H1 (cell line): ENCODE data around the gene PTPRG. TPM values are rescaled to one million over a fixed set of nuclear protein-coding genes. Genes with fewer than 3 reads are reported as not detected.

ENCODE experiments used
- CTCF ChIA-PET: fragments of 300-600 bp; sonication (Branson Sonifier 250); formaldehyde crosslinking; loops from one replicate; lab custom pipeline; 2021; ENCODE audit not compliant: partially characterized antibody; lab: Charles Lee
- POLR2A ChIA-PET: fragments of 300-600 bp; sonication (Branson Sonifier 250); formaldehyde crosslinking; loops from one replicate; lab custom pipeline; 2021; ENCODE audit warnings: inconsistent platforms; ENCODE audit not compliant: partially characterized antibody; lab: Charles Lee
- DNase-seq, 2 experiments: peaks; one replicate each; pipeline versions ENCODE4 v3.0.0 to v3.0.0-alpha.2; 2010 to 2022; ENCODE audit warnings: low spot score in 2 of 2, low read depth in 1 of 2, mixed read lengths in 1 of 2
- FAIRE-seq: peaks from 2 replicates; lab custom pipeline; 2011; peaks lifted over from hg19 to GRCh38; lab: Jason Lieb, UNC
- H2AFZ ChIP-seq: 2 replicates; pipeline ENCODE4 v1.8.1; 2012; ENCODE audit warnings: low read length, inconsistent platforms
- H2AK5ac ChIP-seq: 2 replicates; pipeline ENCODE4 v1.6.1; 2013; ENCODE audit warnings: low read depth, low read length
- H2BK120ac ChIP-seq: replicated peaks from 2 replicates; pipeline ENCODE3; 2013; ENCODE audit warnings: low read depth, low read length, inconsistent platforms
- H2BK12ac ChIP-seq: 2 replicates; pipeline ENCODE4 v1.6.1; 2013; ENCODE audit warnings: low read depth, low read length
- H2BK15ac ChIP-seq: 2 replicates; pipeline ENCODE4 v1.6.1; 2013; ENCODE audit warnings: low read length
- H2BK20ac ChIP-seq: 2 replicates; pipeline ENCODE4 v1.6.1; 2013; ENCODE audit warnings: low read length
- H2BK5ac ChIP-seq: 2 replicates; pipeline ENCODE4 v1.6.1; 2013; ENCODE audit warnings: low read depth, low read length
- H3K14ac ChIP-seq: 2 replicates; pipeline ENCODE4 v1.6.1; 2013; ENCODE audit warnings: inconsistent platforms; ENCODE audit not compliant: insufficient read length
- H3K18ac ChIP-seq: 2 replicates; pipeline ENCODE4 v1.6.1; 2013; ENCODE audit warnings: low read length; ENCODE audit errors: extremely low read depth
- H3K23ac ChIP-seq: 2 replicates; pipeline ENCODE4 v1.6.1; 2013; ENCODE audit warnings: inconsistent platforms; ENCODE audit not compliant: insufficient read length
- H3K23me2 ChIP-seq: 2 replicates; pipeline ENCODE4 v1.6.1; 2013; ENCODE audit warnings: low read depth, low read length
- H3K27ac ChIP-seq: 2 replicates; pipeline ENCODE4 v1.6.1; 2011; ENCODE audit warnings: low read depth, low read length, inconsistent platforms
- H3K27me3 ChIP-seq, 4 experiments: replicated peaks in 1 of 4; 1 replicate in 1 of 4; 2 replicates in 3 of 4; pipeline versions ENCODE4 v1.6.1 to v1.8.1; 2011 to 2013; ENCODE audit warnings: low read length in 3 of 4, mild to moderate bottlenecking in 3 of 4, inconsistent platforms in 2 of 4, mixed read lengths in 2 of 4, moderate library complexity in 1 of 4; ENCODE audit not compliant: control insufficient read depth in 3 of 4, insufficient read depth in 3 of 4; ENCODE audit errors: extremely low read depth in 1 of 4
- H3K36me3 ChIP-seq, 4 experiments: 2 replicates each; pipeline versions ENCODE4 v1.6.1 to v1.8.1; 2011 to 2013; ENCODE audit warnings: mild to moderate bottlenecking in 4 of 4, low read length in 3 of 4, moderate library complexity in 2 of 4, control low read depth in 1 of 4, inconsistent platforms in 1 of 4; ENCODE audit not compliant: insufficient read depth in 4 of 4, control insufficient read depth in 2 of 4
- H3K4ac ChIP-seq: replicated peaks from 2 replicates; pipeline ENCODE3; 2013; ENCODE audit warnings: low read length, low read depth, mixed read lengths, inconsistent platforms; ENCODE audit not compliant: insufficient read length
- H3K4me1 ChIP-seq, 4 experiments: replicated peaks in 1 of 4; 1 replicate in 1 of 4; 2 replicates in 3 of 4; pipeline versions ENCODE4 v1.6.1 to v1.8.1; 2011 to 2013; ENCODE audit warnings: low read length in 3 of 4, inconsistent platforms in 2 of 4, mixed read lengths in 1 of 4; ENCODE audit not compliant: insufficient read depth in 4 of 4, control insufficient read depth in 3 of 4
- H3K4me2 ChIP-seq, 2 experiments: 2 replicates each; pipeline versions ENCODE4 v1.6.1 to v1.8.1; 2011 to 2013; ENCODE audit warnings: low read depth in 2 of 2, low read length in 2 of 2, control low read depth in 1 of 2, inconsistent platforms in 1 of 2, mild to moderate bottlenecking in 1 of 2; ENCODE audit not compliant: insufficient read depth in 1 of 2
- H3K4me3 ChIP-seq, 4 experiments: fragments of 200-600, 300-600 bp in 1 of 4; sonication (generic), shearing (Covaris generic), sonication (Bioruptor Twin) in 1 of 4; 2 replicates each; pipeline versions ENCODE4 v1.5.1 to v1.8.1; 2011 to 2016; ENCODE audit warnings: low read length in 4 of 4, low read depth in 3 of 4, control low read depth in 2 of 4, inconsistent platforms in 2 of 4, mild to moderate bottlenecking in 2 of 4, mixed read lengths in 1 of 4, moderate library complexity in 1 of 4; ENCODE audit not compliant: insufficient read depth in 2 of 4; ENCODE audit errors: extremely low read depth in 1 of 4
- H3K56ac ChIP-seq: replicated peaks from 2 replicates; pipeline ENCODE3; 2013; ENCODE audit warnings: low read depth, mild to moderate bottlenecking, mixed read lengths, low read length, inconsistent platforms; ENCODE audit not compliant: insufficient read length
- H3K79me1 ChIP-seq: 2 replicates; pipeline ENCODE4 v1.6.1; 2013; ENCODE audit warnings: low read depth, low read length, control low read depth
- H3K79me2 ChIP-seq, 2 experiments: 2 replicates each; pipeline versions ENCODE4 v1.6.1 to v1.8.1; 2012 to 2013; ENCODE audit warnings: low read length in 2 of 2, mild to moderate bottlenecking in 2 of 2, inconsistent platforms in 1 of 2; ENCODE audit not compliant: insufficient read depth in 2 of 2, control insufficient read depth in 1 of 2
- H3K9ac ChIP-seq, 4 experiments: replicated peaks in 1 of 4; 1 replicate in 1 of 4; 2 replicates in 3 of 4; pipeline versions ENCODE4 v1.6.1 to v1.8.1; 2011 to 2013; ENCODE audit warnings: low read depth in 3 of 4, low read length in 3 of 4, control low read depth in 2 of 4, mild to moderate bottlenecking in 2 of 4, moderate library complexity in 2 of 4, inconsistent platforms in 1 of 4; ENCODE audit errors: extremely low read depth in 1 of 4
- H3K9me3 ChIP-seq, 2 experiments: 2 replicates each; pipeline versions ENCODE4 v1.6.1 to v1.8.1; 2012 to 2013; ENCODE audit warnings: mild to moderate bottlenecking in 2 of 2, moderate library complexity in 2 of 2, control low read depth in 1 of 2, inconsistent platforms in 1 of 2, low read depth in 1 of 2, low read length in 1 of 2, mixed read lengths in 1 of 2; ENCODE audit not compliant: insufficient read depth in 2 of 2
- H4K20me1 ChIP-seq, 2 experiments: replicated peaks in 1 of 2; 2 replicates each; pipeline versions ENCODE3 to v1.8.1; 2011 to 2013; ENCODE audit warnings: inconsistent platforms in 2 of 2, low read length in 2 of 2, mild to moderate bottlenecking in 1 of 2; ENCODE audit not compliant: insufficient read depth in 2 of 2, control insufficient read depth in 1 of 2
- H4K5ac ChIP-seq: 2 replicates; pipeline ENCODE4 v1.6.1; 2013; ENCODE audit warnings: low read length, low read depth, mixed read lengths, inconsistent platforms; ENCODE audit not compliant: insufficient read length
- H4K8ac ChIP-seq: 2 replicates; pipeline ENCODE4 v1.8.0; 2013; ENCODE audit warnings: mild to moderate bottlenecking, moderate library complexity, low read length, inconsistent platforms; ENCODE audit not compliant: insufficient read depth; ENCODE audit errors: extremely low read depth
- H4K91ac ChIP-seq: replicated peaks from 2 replicates; pipeline ENCODE3; 2013; ENCODE audit warnings: low read length, mixed read lengths, inconsistent platforms; ENCODE audit not compliant: insufficient read length
- ATF3 ChIP-seq: IDR thresholded peaks from 2 replicates; pipeline ENCODE4 v1.6.1; 2011; ENCODE audit warnings: low read depth, mild to moderate bottlenecking, low read length; ENCODE audit not compliant: insufficient read depth
- CBX5 ChIP-seq: fragments of 300-800, 300-1000 bp; sonication (generic); IDR thresholded peaks from 2 replicates; pipeline ENCODE4 v1.7.1; 2016; ENCODE audit warnings: antibody characterized with exemption, low read length, low read depth
- CEBPB ChIP-seq: IDR thresholded peaks from 2 replicates; pipeline ENCODE4 v1.6.1; 2012; ENCODE audit warnings: low read depth, low read length
- POLR2A ChIP-seq, 2 experiments: IDR thresholded peaks; 1 replicate in 1 of 2; 2 replicates in 1 of 2; pipeline ENCODE4 v1.6.1; 2011; ENCODE audit warnings: low read depth in 2 of 2, low read length in 2 of 2, mild to moderate bottlenecking in 2 of 2; ENCODE audit errors: control extremely low read depth in 1 of 2
- POU5F1 ChIP-seq: IDR thresholded peaks from 2 replicates; pipeline ENCODE4 v1.6.1; 2011; ENCODE audit warnings: low read depth, mild to moderate bottlenecking, low read length, moderate library complexity
- RAD21 ChIP-seq, 2 experiments: IDR thresholded peaks in 1 of 2; conservative IDR thresholded peaks in 1 of 2; 2 replicates each; pipeline ENCODE4 v1.6.1; 2011; ENCODE audit warnings: low read depth in 2 of 2, low read length in 2 of 2, improper control_type of control experiment in 1 of 2, inconsistent platforms in 1 of 2, mild to moderate bottlenecking in 1 of 2, moderate library complexity in 1 of 2
- RBBP5 ChIP-seq: IDR thresholded peaks from 2 replicates; pipeline ENCODE4 v1.7.1; 2012; ENCODE audit warnings: low read depth, mild to moderate bottlenecking, inconsistent platforms, low read length, moderate library complexity, borderline replicate concordance
- WGBS, 2 experiments: shearing (Covaris generic) in 1 of 2; methylation state at CpG; one replicate each; pipeline versions ENCODE4 v1.1.6 to v1.1.7; 2013 to 2015; ENCODE audit warnings: low lambda C conversion rate in 2 of 2, mixed read lengths in 2 of 2, inconsistent platforms in 1 of 2, low coverage in 1 of 2, missing lambda C conversion rate in 1 of 2; ENCODE audit not compliant: insufficient replicate concordance in 2 of 2, insufficient coverage in 1 of 2, insufficient read length in 1 of 2; ENCODE audit errors: extremely low coverage in 1 of 2, missing lambda C conversion rate in 1 of 2; 5-methylcytosine and 5-hydroxymethylcytosine counted together
- polyA plus RNA-seq, 7 experiments: library from polyadenylated mRNA; depleted of rRNA in 3 of 7; stranded (reverse) in 5 of 7; unstranded in 2 of 7; fragments of >200 nt in 5 of 7; fragments of 200-250 nt in 2 of 7; gene quantifications; 1 replicate in 5 of 7; 2 replicates in 1 of 7; 4 replicates in 1 of 7; pipeline versions ENCODE4 v1.2.1 to v1.2.3, GENCODE V29; 2011 to 2013; ENCODE audit warnings: missing spikeins in 2 of 7, mixed read lengths in 2 of 7
- total RNA-seq: library from RNA; stranded (reverse); fragmentation: NEBNext Ultra II Directional; extraction: Animal tissue kit (Norgen Biotek cat#: 25700); gene quantifications from 2 replicates; pipeline ENCODE4 v1.2.1, GENCODE V29; 2021
- TF ChIP-seq, protein P1 (sequence below), 3 experiments: IDR thresholded peaks; 1 replicate in 2 of 3; 2 replicates in 1 of 3; pipeline versions ENCODE4 v1.5.1 to v1.6.1; 2011; ENCODE audit warnings: low read length in 3 of 3, mild to moderate bottlenecking in 3 of 3, inconsistent platforms in 2 of 3, low read depth in 1 of 3, moderate library complexity in 1 of 3; ENCODE audit not compliant: insufficient read depth in 1 of 3; ENCODE audit errors: control extremely low read depth in 1 of 3

The PTPRG gene
- total and polyA plus RNA-seq, 2 of the 8 experiments (the other 6 are each of a cell fraction or from before 2014, with no cell fraction given): 23.3 to 96.2 TPM

DNA sequence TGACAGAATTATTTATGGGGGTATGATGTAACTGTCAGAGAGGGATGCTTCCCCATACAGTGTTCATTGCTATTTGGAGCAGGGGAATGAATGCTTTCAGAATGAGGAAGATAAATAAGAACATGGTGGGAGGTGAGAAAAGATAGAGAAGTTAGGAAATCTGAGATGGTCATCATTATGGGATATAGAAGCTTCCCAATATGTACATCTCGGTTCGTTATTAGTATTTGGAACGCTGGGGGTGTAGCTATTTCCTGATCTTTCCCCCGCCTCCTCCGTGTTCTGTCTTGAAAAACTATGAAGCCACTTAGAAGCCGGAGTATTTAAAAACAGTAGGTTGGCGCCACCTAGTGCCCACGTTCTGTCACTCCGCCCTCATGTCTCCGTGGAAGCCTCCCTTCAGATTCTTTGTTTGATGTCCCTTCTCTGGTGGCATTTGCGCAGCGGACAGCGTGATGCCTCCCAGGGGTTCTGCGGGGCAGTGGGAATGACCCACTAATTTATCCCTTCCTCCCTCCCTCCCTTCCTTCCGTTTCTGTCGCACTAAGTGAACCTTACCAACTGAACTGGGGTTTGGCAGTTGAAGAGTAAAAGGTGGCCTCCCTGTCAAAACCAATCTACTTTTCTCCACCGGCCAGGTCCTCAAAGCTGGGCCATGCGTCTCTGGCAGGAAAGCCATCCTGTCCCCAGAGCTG is 627.5 kb downstream of the PTPRG start:
- TF ChIP-seq CEBPB (no peak), RBBP5 (no peak), CBX5 (no peak), POLR2A (IDR thresholded peaks at IDR 0.05; ENCODE audit: control extremely low read depth in 1 of 2, low read depth in 2 of 2, low read length in 2 of 2) (no peak), RAD21 (IDR thresholded peaks at IDR 0.05 in 1 of 2, conservative IDR thresholded peaks at IDR 0.05 in 1 of 2; ENCODE audit: low read depth in 2 of 2, low read length in 2 of 2) (peak; percentile 85 to 90), ATF3 (no peak), POU5F1 (no peak)
- TF ChIP-seq, protein P1, sequence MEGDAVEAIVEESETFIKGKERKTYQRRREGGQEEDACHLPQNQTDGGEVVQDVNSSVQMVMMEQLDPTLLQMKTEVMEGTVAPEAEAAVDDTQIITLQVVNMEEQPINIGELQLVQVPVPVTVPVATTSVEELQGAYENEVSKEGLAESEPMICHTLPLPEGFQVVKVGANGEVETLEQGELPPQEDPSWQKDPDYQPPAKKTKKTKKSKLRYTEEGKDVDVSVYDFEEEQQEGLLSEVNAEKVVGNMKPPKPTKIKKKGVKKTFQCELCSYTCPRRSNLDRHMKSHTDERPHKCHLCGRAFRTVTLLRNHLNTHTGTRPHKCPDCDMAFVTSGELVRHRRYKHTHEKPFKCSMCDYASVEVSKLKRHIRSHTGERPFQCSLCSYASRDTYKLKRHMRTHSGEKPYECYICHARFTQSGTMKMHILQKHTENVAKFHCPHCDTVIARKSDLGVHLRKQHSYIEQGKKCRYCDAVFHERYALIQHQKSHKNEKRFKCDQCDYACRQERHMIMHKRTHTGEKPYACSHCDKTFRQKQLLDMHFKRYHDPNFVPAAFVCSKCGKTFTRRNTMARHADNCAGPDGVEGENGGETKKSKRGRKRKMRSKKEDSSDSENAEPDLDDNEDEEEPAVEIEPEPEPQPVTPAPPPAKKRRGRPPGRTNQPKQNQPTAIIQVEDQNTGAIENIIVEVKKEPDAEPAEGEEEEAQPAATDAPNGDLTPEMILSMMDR (IDR thresholded peaks at IDR 0.05; ENCODE audit: control extremely low read depth in 1 of 3, insufficient read depth in 1 of 3, low read depth in 1 of 3, low read length in 3 of 3): peak; percentile 73 to 84 (median 75)

More for the DNA sequence above, 627.5 kb downstream of the PTPRG start:
- Histone ChIP-seq H3K4me3 (no peak overlapping the region), H3K9ac (no peak overlapping the region), H3K4me2 (no peak overlapping the region), H3K36me3 (peaks cover 2 to 10% (median 6%) of the 10 kb centered on the region in 4 experiments; a peak in 6 of 8 replicates), H3K27ac (no peak overlapping the region), H3K9me3 (no peaks in the 10 kb centered on the region), H3K18ac (no peak overlapping the region), H3K79me1 (no peaks in the 10 kb centered on the region; the same call in 1 of the 2 replicates), H3K4me1 (peaks cover 0 to 5% (median 3%) of the 10 kb centered on the region in 4 experiments; a peak in 4 of 7 replicates), H3K56ac (no peak overlapping the region), H2BK12ac (peak overlapping the region; percentile 43), H2BK120ac (no peak overlapping the region), H3K23ac (no peak overlapping the region), H4K5ac (no peak overlapping the region), H3K27me3 (no peaks in the 10 kb centered on the region), H3K4ac (no peak overlapping the region), H3K23me2 (no peaks in the 10 kb centered on the region; the same call in 1 of the 2 replicates), H4K8ac (no peak overlapping the region), H4K20me1 (peaks cover 0 to 7% of the 10 kb centered on the region in 2 experiments), H3K79me2 (no peaks in the 10 kb centered on the region), H4K91ac (no peak overlapping the region), H3K14ac (no peak overlapping the region), H2AK5ac (0 out of 2 replicates have a peak overlapping the region, but pooled peaks have one; percentile 19), H2AFZ (no peak overlapping the region), H2BK15ac (no peak overlapping the region), H2BK20ac (0 out of 2 replicates have a peak overlapping the region, but pooled peaks have one; percentile 36), H2BK5ac (0 out of 2 replicates have a peak overlapping the region, but pooled peaks have one; percentile 26)
- POLR2A ChIA-PET: interaction anchor here (0.6 to 1.4 kb wide), 4 partner anchors 10 to 629 kb away, joined by 3 to 5 read pairs (median 3); partner anchors contain the start of gene PTPRG
- CTCF ChIA-PET: interaction anchor here (0.5 to 5.8 kb wide), 40 partner anchors 8 to 934 kb away, joined by 3 to 67 read pairs (median 4); no protein-coding TSS in a partner anchor
- FAIRE-seq (peak; percentile 81), DNase-seq (peak; percentile 41 to 82)
- 36% methylated on average over 18 of the region's 18 CpGs; no CpG with 5 or more reads in 1 of the 2 experiments for WGBS, 2 experiments
